Jurkat, Clone E6-1 (cell line): ENCODE data around the gene WDR46.

Experiments used
- DNase-seq: peaks from one replicate; pipeline ENCODE4 v3.0.0-alpha.2; 2011; ENCODE audit warnings: low read depth, low spot score
- H3K4me3 ChIP-seq: 2 replicates; pipeline ENCODE4 v1.5.1; 2011; ENCODE audit warnings: mild to moderate bottlenecking, low read length, control low read depth, moderate library complexity

Gene WDR46

DNA sequence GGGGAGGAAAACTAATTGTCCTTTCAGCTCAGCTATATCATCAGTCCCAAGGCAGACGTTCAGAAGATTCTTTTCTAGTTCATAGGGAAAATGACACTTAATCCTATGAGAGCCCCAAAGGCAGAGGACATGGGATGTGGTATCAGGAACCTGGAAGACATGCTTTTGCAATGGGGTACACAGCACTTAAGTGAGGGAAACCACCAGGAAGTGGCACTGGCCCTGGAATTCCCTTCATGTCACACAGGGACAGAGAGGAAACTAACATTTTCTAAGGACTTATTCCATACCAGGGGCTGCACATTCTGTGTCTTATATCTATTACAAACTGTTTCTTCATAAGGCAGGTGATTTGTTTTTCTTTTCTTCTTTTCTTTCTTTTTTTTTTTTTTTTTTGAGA, 45.6 kb downstream of the WDR46 start:
- no peak for DNase-seq
- no peak overlapping the region for H3K4me3 ChIP-seq

GRCh38 chr6:33241968-33242367, 47.1 kb downstream of the WDR46 start:
- no peak overlapping the region for H3K4me3 ChIP-seq
- no peak for DNase-seq

DNA sequence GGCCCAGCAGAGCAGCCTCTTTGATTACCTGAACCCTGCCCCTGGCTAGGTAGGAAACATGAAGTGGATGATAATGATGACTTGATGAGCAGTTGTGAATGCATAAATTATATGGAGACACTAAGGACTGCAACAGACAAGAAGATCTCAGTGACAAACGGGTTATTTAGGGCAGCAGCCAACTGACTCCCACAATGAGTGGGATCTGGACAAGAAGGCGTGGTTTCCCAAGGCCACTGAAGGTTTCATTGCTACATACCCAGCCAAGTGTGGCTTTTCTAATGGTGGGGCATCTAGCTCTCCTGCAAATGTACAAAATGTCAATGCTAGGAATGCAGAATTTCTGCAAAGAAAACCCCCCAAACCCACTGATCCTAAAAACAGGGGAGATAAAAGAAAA, 51.3 kb downstream of the WDR46 start:
- no peak overlapping the region for H3K4me3 ChIP-seq
- DNase-seq = no peak

DNA sequence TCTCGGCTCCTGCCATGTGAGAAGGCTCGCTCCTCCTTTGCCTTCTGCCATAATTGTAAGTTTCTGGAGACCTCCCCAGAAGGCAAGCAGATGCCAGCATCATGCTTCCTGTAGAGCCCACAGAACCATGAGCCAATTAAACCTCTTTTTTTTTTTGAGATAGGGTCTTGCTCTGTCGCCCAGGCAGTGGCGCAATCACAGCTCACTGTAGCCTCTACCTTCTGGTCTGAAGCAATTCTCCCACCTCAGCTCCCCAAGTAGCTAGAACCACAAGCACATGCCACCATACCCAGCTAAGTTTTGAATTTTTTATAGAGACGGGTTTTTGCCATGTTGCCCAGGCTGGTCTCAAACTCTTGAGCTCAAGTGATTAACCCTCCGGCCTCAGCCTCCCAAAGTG, 52.2 kb downstream of the WDR46 start:
- no peak for DNase-seq
- no peak overlapping the region for H3K4me3 ChIP-seq

- no peak for DNase-seq
- no peak overlapping the region for H3K4me3 ChIP-seq
Measured at GRCh38 chr6:33236328-33236727, 52.7 kb downstream of the WDR46 start.

GRCh38 chr6:33235221-33235634, 53.8 kb downstream of the WDR46 start:
- DNase-seq = no peak
- no peak overlapping the region for H3K4me3 ChIP-seq
